ENCODE data around the gene EDA.

Gene EDA

GRCh38 chrX:69876221-69876620 is 260.3 kb downstream of the EDA start:
- Histone ChIP-seq H4K20me1 (ENCODE audit: insufficient read depth, low read length, poor library complexity, severe bottlenecking) (no peaks in the 10 kb centered on the region), H3K9me3 (ENCODE audit: insufficient read depth, low read depth, low read length) (no peaks in the 10 kb centered on the region), H3K36me3 (ENCODE audit: insufficient read depth, low read length) (no peaks in the 10 kb centered on the region), H3K9ac (ENCODE audit: low read depth, low read length, poor library complexity, severe bottlenecking) (no peak overlapping the region), H3K27me3 (ENCODE audit: insufficient read depth, low read length, poor library complexity, severe bottlenecking) (no peaks in the 10 kb centered on the region), H2AFZ (ENCODE audit: low read length) (no peak overlapping the region), H3F3A (ENCODE audit: low read depth) (no peaks in the 10 kb centered on the region), H3K9me2 (replicated peaks; ENCODE audit: low read depth, low read length) (no peaks in the 10 kb centered on the region), H3K4me1 (ENCODE audit: insufficient read depth, low read length, poor library complexity, severe bottlenecking) (no peaks in the 10 kb centered on the region), H3K4me2 (ENCODE audit: low read depth, low read length, poor library complexity, severe bottlenecking) (no peak overlapping the region), H3K79me2 (ENCODE audit: insufficient read depth, low read length) (no peaks in the 10 kb centered on the region), H3K4me3 (ENCODE audit: low read length, poor library complexity, severe bottlenecking) (no peak overlapping the region)
- TF ChIP-seq CTCF (conservative IDR thresholded peaks at IDR 0.05; ENCODE audit: low read length) (no peak), EZH2phosphoT487 (IDR thresholded peaks at IDR 0.05; ENCODE audit: borderline replicate concordance) (no peak)

- Histone ChIP-seq H3K4me2 (ENCODE audit: low read depth, low read length, poor library complexity, severe bottlenecking) (no peak overlapping the region), H3K4me1 (ENCODE audit: insufficient read depth, low read length, poor library complexity, severe bottlenecking) (no peaks in the 10 kb centered on the region), H3K9me3 (ENCODE audit: insufficient read depth, low read depth, low read length) (no peaks in the 10 kb centered on the region), H4K20me1 (ENCODE audit: insufficient read depth, low read length, poor library complexity, severe bottlenecking) (no peaks in the 10 kb centered on the region), H3K9me2 (replicated peaks; ENCODE audit: low read depth, low read length) (no peaks in the 10 kb centered on the region), H3F3A (ENCODE audit: low read depth) (no peaks in the 10 kb centered on the region), H3K27me3 (ENCODE audit: insufficient read depth, low read length, poor library complexity, severe bottlenecking) (no peaks in the 10 kb centered on the region), H3K9ac (ENCODE audit: low read depth, low read length, poor library complexity, severe bottlenecking) (no peak overlapping the region), H3K36me3 (ENCODE audit: insufficient read depth, low read length) (no peaks in the 10 kb centered on the region), H3K79me2 (ENCODE audit: insufficient read depth, low read length) (no peaks in the 10 kb centered on the region), H3K4me3 (ENCODE audit: low read length, poor library complexity, severe bottlenecking) (no peak overlapping the region), H2AFZ (ENCODE audit: low read length) (no peak overlapping the region)
- TF ChIP-seq EZH2phosphoT487 (IDR thresholded peaks at IDR 0.05; ENCODE audit: borderline replicate concordance): no peak
- no peak for TF ChIP-seq CTCF (conservative IDR thresholded peaks at IDR 0.05; ENCODE audit: low read length)
These were observed 268.3 kb downstream of the EDA start for GRCh38 chrX:69884210-69884609.

- Histone ChIP-seq H3K79me2 (ENCODE audit: insufficient read depth, low read length) (no peaks in the 10 kb centered on the region), H3K9ac (ENCODE audit: low read depth, low read length, poor library complexity, severe bottlenecking) (no peak overlapping the region), H3K4me3 (ENCODE audit: low read length, poor library complexity, severe bottlenecking) (no peak overlapping the region), H3K36me3 (ENCODE audit: insufficient read depth, low read length) (no peaks in the 10 kb centered on the region), H3K4me1 (ENCODE audit: insufficient read depth, low read length, poor library complexity, severe bottlenecking) (no peaks in the 10 kb centered on the region), H3K9me2 (replicated peaks; ENCODE audit: low read depth, low read length) (no peaks in the 10 kb centered on the region), H3K27me3 (ENCODE audit: insufficient read depth, low read length, poor library complexity, severe bottlenecking) (no peaks in the 10 kb centered on the region), H3K9me3 (ENCODE audit: insufficient read depth, low read depth, low read length) (no peaks in the 10 kb centered on the region), H4K20me1 (ENCODE audit: insufficient read depth, low read length, poor library complexity, severe bottlenecking) (no peaks in the 10 kb centered on the region), H3K4me2 (ENCODE audit: low read depth, low read length, poor library complexity, severe bottlenecking) (no peak overlapping the region), H3F3A (ENCODE audit: low read depth) (no peaks in the 10 kb centered on the region), H2AFZ (ENCODE audit: low read length) (no peak overlapping the region)
- no peak for TF ChIP-seq CTCF (conservative IDR thresholded peaks at IDR 0.05; ENCODE audit: low read length)
- TF ChIP-seq EZH2phosphoT487 (IDR thresholded peaks at IDR 0.05; ENCODE audit: borderline replicate concordance): no peak
These were observed 280.1 kb downstream of the EDA start for GRCh38 chrX:69896046-69896445.

Measured in Loucy (cell line).